Measurements from ENCODE around the gene PSMD1. TPM values are rescaled to one million over a fixed set of nuclear protein-coding genes. Genes with fewer than 3 reads are reported as not detected.
A peak's percentile ranks its signal among the peaks of the same experiment; 100 is the strongest.

The PSMD1 gene
- total RNA-seq, 1 donor from 2014 or later: 119 TPM

GRCh38 chr2:231034291-231034882 lies 22.3 kb upstream of the PSMD1 start:
- H3K36me3 Mint-ChIP-seq (ENCODE audit: low read depth, unreplicated experiment): no peaks in the 10 kb centered on the region
- no peaks in the 10 kb centered on the region for H3K9me3 Mint-ChIP-seq (ENCODE audit: unreplicated experiment)
- peaks cover 11% of the 10 kb centered on the region for H3K4me1 Mint-ChIP-seq (ENCODE audit: unreplicated experiment)
- H3K27ac Mint-ChIP-seq (ENCODE audit: unreplicated experiment): no peak overlapping the region
- no peak overlapping the region for H3K4me3 Mint-ChIP-seq (ENCODE audit: unreplicated experiment)
- H3K27me3 Mint-ChIP-seq (ENCODE audit: unreplicated experiment): peaks cover 11% of the 10 kb centered on the region
- DNase-seq (ENCODE audit: low spot score): no peak
- no peak for TF ChIP-seq CTCF (IDR thresholded peaks at IDR 0.05; ENCODE audit: unreplicated experiment)

- Mint-ChIP-seq H3K9me3 (ENCODE audit: unreplicated experiment) (no peaks in the 10 kb centered on the region), H3K4me3 (ENCODE audit: unreplicated experiment) (no peak overlapping the region), H3K36me3 (ENCODE audit: low read depth, unreplicated experiment) (no peaks in the 10 kb centered on the region), H3K4me1 (ENCODE audit: unreplicated experiment) (peaks cover 14% of the 10 kb centered on the region), H3K27me3 (ENCODE audit: unreplicated experiment) (peaks cover 10% of the 10 kb centered on the region), H3K27ac (ENCODE audit: unreplicated experiment) (no peak overlapping the region)
- TF ChIP-seq CTCF (IDR thresholded peaks at IDR 0.05; ENCODE audit: unreplicated experiment): no peak
- DNase-seq (ENCODE audit: low spot score): no peak
Measured at GRCh38 chr2:231036131-231036530, 20.5 kb upstream of the PSMD1 start.

DNA sequence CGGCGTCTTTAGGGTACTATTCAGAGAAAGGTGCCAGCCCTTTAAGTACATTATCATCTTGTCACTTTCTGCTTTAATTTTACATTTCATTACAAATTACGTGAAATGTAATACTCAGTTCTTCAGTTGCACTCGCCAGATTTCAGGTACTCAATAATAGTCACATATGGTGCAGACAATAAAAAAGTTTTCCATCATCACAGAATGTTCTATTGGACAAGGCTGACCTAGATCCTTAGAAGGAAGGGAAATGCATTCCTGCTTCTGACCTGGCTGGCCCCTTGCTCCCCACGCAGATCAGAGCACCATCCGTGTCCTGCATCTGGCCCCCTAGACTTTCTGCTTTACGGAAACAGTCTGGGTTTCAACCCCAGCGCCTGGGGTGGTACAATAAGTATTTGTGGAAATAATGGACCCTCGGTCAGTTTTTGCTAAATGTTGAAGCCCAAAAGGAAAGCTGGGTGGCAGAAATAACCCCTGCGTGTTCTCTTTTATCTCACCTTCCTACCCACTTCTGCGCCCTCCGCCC lies 20.0 kb upstream of the PSMD1 start:
- H3K36me3 Mint-ChIP-seq (ENCODE audit: low read depth, unreplicated experiment): peaks cover 2% of the 10 kb centered on the region
- peak overlapping the region; percentile 47 for H3K4me3 Mint-ChIP-seq (ENCODE audit: unreplicated experiment)
- H3K4me1 Mint-ChIP-seq (ENCODE audit: unreplicated experiment): peaks cover 14% of the 10 kb centered on the region
- TF ChIP-seq CTCF (IDR thresholded peaks at IDR 0.05; ENCODE audit: unreplicated experiment): no peak
- H3K9me3 Mint-ChIP-seq (ENCODE audit: unreplicated experiment): no peaks in the 10 kb centered on the region
- DNase-seq (ENCODE audit: low spot score): no peak
- H3K27ac Mint-ChIP-seq (ENCODE audit: unreplicated experiment): no peak overlapping the region
- H3K27me3 Mint-ChIP-seq (ENCODE audit: unreplicated experiment): peaks cover 10% of the 10 kb centered on the region

- TF ChIP-seq CTCF (IDR thresholded peaks at IDR 0.05; ENCODE audit: unreplicated experiment): no peak
- Mint-ChIP-seq H3K36me3 (ENCODE audit: low read depth, unreplicated experiment) (peaks cover 5% of the 10 kb centered on the region), H3K9me3 (ENCODE audit: unreplicated experiment) (no peaks in the 10 kb centered on the region), H3K27me3 (ENCODE audit: unreplicated experiment) (peaks cover 10% of the 10 kb centered on the region), H3K4me1 (ENCODE audit: unreplicated experiment) (peaks cover 14% of the 10 kb centered on the region), H3K27ac (ENCODE audit: unreplicated experiment) (no peak within 1 kb of the TSS), H3K4me3 (ENCODE audit: unreplicated experiment) (peak within 1 kb of the TSS; percentile 47)
- peak; percentile 28 for DNase-seq (ENCODE audit: low spot score)
Measured at GRCh38 chr2:231037202-231037730, 19.4 kb upstream of the PSMD1 start, which contains the start of gene C2orf72. Gene C2orf72, plus strand, starts transcription at chr2:231037523. Its CDS starts 43 bp downstream, at chr2:231037566.
